HG03460 (cell line): ENCODE results near the gene DNAAF5.

Source experiments
- ATAC-seq: cut with Tn5 transposase; IDR thresholded peaks from one replicate; pipeline ENCODE4 v1.9.1; 2021; ENCODE audit not compliant: unreplicated experiment

The DNAAF5 gene

GRCh38 chr7:831596-832166 is 105.2 kb downstream of the DNAAF5 start:
- peak; percentile 52 for ATAC-seq

- ATAC-seq: peak; percentile 45
Measured at GRCh38 chr7:832167-832967, 105.9 kb downstream of the DNAAF5 start, which contains the start of gene SUN1. Gene SUN1, plus strand, starts transcription at chr7:832476. Its CDS starts 49 bp downstream, at chr7:832525.

GRCh38 chr7:832968-833424 is 106.5 kb downstream of the DNAAF5 start:
- no peak for ATAC-seq

- no peak for ATAC-seq
Measured at GRCh38 chr7:833601-834258, 107.2 kb downstream of the DNAAF5 start.

- ATAC-seq: no peak
Measured at GRCh38 chr7:834277-834676, 107.8 kb downstream of the DNAAF5 start.

- no peak for ATAC-seq
Measured at GRCh38 chr7:835021-835420, 108.5 kb downstream of the DNAAF5 start.

DNA sequence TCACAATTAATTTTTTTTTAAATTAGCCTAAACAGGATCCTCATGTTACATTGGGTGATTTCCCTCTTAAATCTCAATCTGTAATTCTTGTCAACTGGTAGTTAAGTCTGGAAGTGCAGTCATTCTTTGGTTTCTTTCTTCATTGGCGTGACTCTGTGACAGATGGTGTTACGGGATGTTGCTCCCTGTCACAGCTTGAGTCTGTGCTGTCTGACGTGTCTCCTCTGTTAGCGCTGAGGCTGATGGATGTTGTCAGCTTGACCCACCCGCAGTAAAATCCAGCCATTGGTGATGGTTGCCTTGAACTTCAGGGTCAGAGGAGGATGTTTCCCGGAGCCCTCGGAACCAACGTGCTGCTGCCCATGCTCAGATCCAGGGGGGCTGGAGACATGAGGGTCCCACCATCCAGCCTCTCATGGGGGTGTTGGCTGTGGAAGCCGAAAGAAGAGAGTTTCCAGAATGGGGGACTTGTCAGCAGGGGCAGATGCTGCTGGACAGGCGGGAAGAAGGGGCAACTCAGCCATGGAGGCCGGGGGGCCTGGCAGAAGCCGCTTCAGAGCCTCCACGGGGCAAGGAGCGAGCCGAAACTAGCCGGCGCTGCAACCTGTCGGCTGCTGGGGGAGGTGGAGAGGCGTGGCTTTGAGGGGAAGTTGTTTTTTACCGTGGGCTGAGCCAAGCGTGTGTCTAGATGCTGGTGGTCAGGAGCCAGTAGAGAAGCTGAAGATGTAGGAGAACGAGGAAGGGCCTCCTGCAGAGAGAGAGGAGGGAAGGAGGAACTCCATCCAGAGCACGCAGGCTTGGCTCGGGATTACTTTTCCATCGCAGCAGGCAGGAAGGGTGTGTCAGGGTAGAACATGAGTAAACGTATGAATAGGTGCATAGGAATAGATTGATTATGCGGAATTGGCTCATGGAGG is 109.2 kb downstream of the DNAAF5 start:
- ATAC-seq: no peak
